Tibial artery (tissue), 4 donors: Measurements from ENCODE around the gene MAP2K3.

Source experiments
- DNase-seq, 2 donors: peaks; one replicate each; pipeline ENCODE4 v3.0.0-alpha.2; 2019
- H3K27ac ChIP-seq, 2 donors: fragments of 200-600 bp; sonication (generic) in 1 of 2; 1 replicate in 1 of 2; 2 replicates in 1 of 2; pipeline ENCODE4 v1.5.1; 2018 to 2019; ENCODE audit warnings: mild to moderate bottlenecking in 1 of 2
- H3K27me3 ChIP-seq, 2 donors: fragments of 200-600 bp; sonication (generic) in 1 of 2; one replicate each; pipeline versions ENCODE4 v1.5.1 to v1.6.0; 2016 to 2019
- H3K36me3 ChIP-seq, 3 donors: fragments of 200-600 bp; sonication (generic) in 2 of 3; one replicate each; pipeline ENCODE4 v1.5.1; 2016 to 2019; ENCODE audit warnings: mild to moderate bottlenecking in 2 of 3
- H3K4me1 ChIP-seq, 4 donors: fragments of 200-600 bp; sonication (generic) in 2 of 4; 1 replicate in 3 of 4; 2 replicates in 1 of 4; pipeline ENCODE4 v1.5.1; 2016 to 2019
- H3K4me3 ChIP-seq, 2 donors: fragments of 200-600 bp; sonication (generic) in 1 of 2; 1 replicate in 1 of 2; 2 replicates in 1 of 2; pipeline ENCODE4 v1.5.1; 2018 to 2019; ENCODE audit warnings: mild to moderate bottlenecking in 2 of 2
- H3K9me3 ChIP-seq, 3 donors: fragments of 200-600 bp; sonication (generic) in 1 of 3; one replicate each; pipeline ENCODE4 v1.5.1; 2016 to 2019
- CTCF ChIP-seq, 2 experiments: fragments of 200-600 bp in 1 of 2; fragments of 450-650 bp in 1 of 2; IDR thresholded peaks; one replicate each; pipeline ENCODE4 v1.5.1; 2017 to 2019; ENCODE audit warnings: antibody characterized with exemption in 2 of 2, mild to moderate bottlenecking in 1 of 2, moderate library complexity in 1 of 2
- intact Hi-C: fragments of 100-400 bp; cut with DNase I; formaldehyde crosslinking; loops from one replicate; pipeline ENCODE4 v1.15.0; 2023; ENCODE audit warnings: low total_unique reads

MAP2K3 gene

GRCh38 chr17:21296097-21297025, 11.8 kb downstream of the MAP2K3 start:
- no peak for DNase-seq
- Histone ChIP-seq H3K27ac (peak overlapping the region in 1 of 2 donors; percentile 5), H3K27me3 (no peaks in the 10 kb centered on the region), H3K4me1 (peaks cover 0 to 38% (median 20%) of the 10 kb centered on the region in 4 donors), H3K36me3 (peaks cover 23 to 53% (median 39%) of the 10 kb centered on the region in 3 donors), H3K9me3 (no peaks in the 10 kb centered on the region), H3K4me3 (no peak overlapping the region)
- no peak for TF ChIP-seq CTCF (IDR thresholded peaks at IDR 0.05)
- intact Hi-C loops, result no loop called here

- Histone ChIP-seq H3K27me3 (no peaks in the 10 kb centered on the region), H3K27ac (peak overlapping the region in 1 of 2 donors; percentile 5), H3K4me1 (peaks cover 0 to 37% (median 17%) of the 10 kb centered on the region in 4 donors), H3K4me3 (no peak overlapping the region), H3K36me3 (peaks cover 30 to 53% (median 42%) of the 10 kb centered on the region in 3 donors), H3K9me3 (no peaks in the 10 kb centered on the region)
- intact Hi-C loops, result no loop called here
- no peak for TF ChIP-seq CTCF (IDR thresholded peaks at IDR 0.05)
- DNase-seq, result no peak
These were observed 12.6 kb downstream of the MAP2K3 start for GRCh38 chr17:21297026-21297520.

- no peaks in the 10 kb centered on the region for H3K9me3 ChIP-seq
- no peaks in the 10 kb centered on the region for H3K27me3 ChIP-seq
- intact Hi-C loops, result no loop called here
- peaks cover 32 to 58% (median 45%) of the 10 kb centered on the region in 3 donors for H3K36me3 ChIP-seq
- TF ChIP-seq CTCF (IDR thresholded peaks at IDR 0.05), result no peak
- DNase-seq, result no peak
- peak overlapping the region in 1 of 2 donors; percentile 12 for H3K27ac ChIP-seq
- peaks cover 0 to 37% (median 16%) of the 10 kb centered on the region in 4 donors for H3K4me1 ChIP-seq
- no peak overlapping the region for H3K4me3 ChIP-seq
These were observed 13.1 kb downstream of the MAP2K3 start for GRCh38 chr17:21297597-21297996.

- no peak for TF ChIP-seq CTCF (IDR thresholded peaks at IDR 0.05)
- Histone ChIP-seq H3K36me3 (peaks cover 37 to 60% (median 53%) of the 10 kb centered on the region in 3 donors), H3K4me1 (peaks cover 0 to 35% (median 16%) of the 10 kb centered on the region in 4 donors), H3K27ac (peak overlapping the region in 1 of 2 donors; percentile 12), H3K4me3 (no peak overlapping the region), H3K9me3 (no peaks in the 10 kb centered on the region), H3K27me3 (no peaks in the 10 kb centered on the region)
- intact Hi-C loops, result no loop called here
- no peak for DNase-seq
These were observed 13.8 kb downstream of the MAP2K3 start for GRCh38 chr17:21298056-21298982.

- no peak for DNase-seq
- Histone ChIP-seq H3K36me3 (peaks cover 44 to 62% (median 60%) of the 10 kb centered on the region in 3 donors), H3K9me3 (no peaks in the 10 kb centered on the region), H3K4me3 (no peak overlapping the region), H3K27me3 (no peaks in the 10 kb centered on the region), H3K27ac (no peak overlapping the region), H3K4me1 (peaks cover 0 to 30% (median 16%) of the 10 kb centered on the region in 4 donors)
- TF ChIP-seq CTCF (IDR thresholded peaks at IDR 0.05), result no peak
- intact Hi-C loops, result no loop called here
These were observed 14.5 kb downstream of the MAP2K3 start for GRCh38 chr17:21298983-21299519.
